ENCODE data around the gene NUP133.

- TF ChIP-seq CTCF (IDR thresholded peaks at IDR 0.05) (no peak), POLR2A (IDR thresholded peaks at IDR 0.05) (no peak)
These were observed 27.1 kb upstream of the NUP133 start for GRCh38 chr1:229535230-229535629.

Data from vagina (tissue), 2 donors.